Karpas-422 (cell line): ENCODE results near the gene ZDHHC11. TPM values are rescaled to one million over a fixed set of nuclear protein-coding genes. Genes with fewer than 3 reads are reported as not detected.

Source experiments
- DNase-seq: peaks from one replicate; pipeline ENCODE4 v3.0.0-alpha.2; 2015
- H2AFZ ChIP-seq: fragments of 200-600 bp; sonication (generic); 2 replicates; pipeline ENCODE4 v1.6.1; 2014; ENCODE audit warnings: antibody characterized with exemption, low read length, mixed read lengths
- H3K27ac ChIP-seq: fragments of 200-600 bp; sonication (generic); 2 replicates; pipeline ENCODE4 v1.5.1; 2014; ENCODE audit warnings: mild to moderate bottlenecking, low read length, moderate library complexity
- H3K27me3 ChIP-seq: fragments of 200-600 bp; sonication (generic); 2 replicates; pipeline ENCODE4 v1.6.1; 2014; ENCODE audit warnings: low read length, mixed read lengths
- H3K36me3 ChIP-seq: fragments of 200-600 bp; sonication (generic); 2 replicates; pipeline ENCODE4 v1.6.1; 2014; ENCODE audit warnings: low read length, mixed read lengths; ENCODE audit not compliant: insufficient read depth
- H3K4me1 ChIP-seq: fragments of 200-600 bp; sonication (generic); 2 replicates; pipeline ENCODE4 v1.6.1; 2014; ENCODE audit warnings: mild to moderate bottlenecking, low read length, mixed read lengths
- H3K4me2 ChIP-seq: fragments of 200-600 bp; sonication (generic); 2 replicates; pipeline ENCODE4 v1.6.1; 2014; ENCODE audit warnings: low read length, low read depth, mild to moderate bottlenecking; ENCODE audit not compliant: poor library complexity, severe bottlenecking
- H3K4me3 ChIP-seq: fragments of 200-600 bp; sonication (generic); 2 replicates; pipeline ENCODE4 v1.5.1; 2014; ENCODE audit warnings: mild to moderate bottlenecking, antibody characterized with exemption, low read length, mixed read lengths
- H3K79me2 ChIP-seq: fragments of 200-600 bp; sonication (generic); 2 replicates; pipeline ENCODE4 v1.6.1; 2014; ENCODE audit warnings: mild to moderate bottlenecking, low read length, mixed read lengths
- H3K9ac ChIP-seq: fragments of 200-600 bp; sonication (generic); 2 replicates; pipeline ENCODE4 v1.6.0; 2014; ENCODE audit warnings: low read length
- H3K9me2 ChIP-seq: fragments of 200-600 bp; sonication (generic), shearing (Covaris generic); replicated peaks from 2 replicates; pipeline ENCODE4 v1.6.0; 2014; ENCODE audit warnings: mild to moderate bottlenecking, low read length, moderate library complexity; ENCODE audit not compliant: insufficient read depth
- H3K9me3 ChIP-seq: fragments of 300-700, 200-600 bp; sonication (generic); 2 replicates; pipeline ENCODE4 v1.6.1; 2014; ENCODE audit warnings: low read length, mixed read lengths
- H4K20me1 ChIP-seq: fragments of 200-600 bp; sonication (generic); 2 replicates; pipeline ENCODE4 v1.6.1; 2014; ENCODE audit warnings: mild to moderate bottlenecking, antibody characterized with exemption, low read length, low read depth; ENCODE audit not compliant: insufficient read depth
- total RNA-seq: library from RNA; depleted of rRNA; stranded (reverse); fragments of >200 nt; shearing (Covaris generic); gene quantifications from 2 replicates; pipeline ENCODE4 v1.2.3, GENCODE V29; 2014; ENCODE audit warnings: low replicate concordance

Gene ZDHHC11
- total RNA-seq, 1 experiment from 2014 or later, result 10.8 TPM

GRCh38 chr5:760363-761058 is 90.3 kb downstream of the ZDHHC11 start:
- no peak overlapping the region for H2AFZ ChIP-seq
- peaks cover 10% of the 10 kb centered on the region for H3K4me1 ChIP-seq
- H4K20me1 ChIP-seq, result no peaks in the 10 kb centered on the region
- H3K9me2 ChIP-seq, result no peaks in the 10 kb centered on the region
- H3K9ac ChIP-seq, result no peak overlapping the region
- H3K27ac ChIP-seq, result no peak overlapping the region
- no peaks in the 10 kb centered on the region for H3K79me2 ChIP-seq
- H3K9me3 ChIP-seq, result no peaks in the 10 kb centered on the region
- no peaks in the 10 kb centered on the region for H3K27me3 ChIP-seq
- no peak overlapping the region for H3K4me3 ChIP-seq
- H3K4me2 ChIP-seq, result no peak overlapping the region
- DNase-seq, result no peak
- no peaks in the 10 kb centered on the region for H3K36me3 ChIP-seq

- no peaks in the 10 kb centered on the region for H3K36me3 ChIP-seq
- no peaks in the 10 kb centered on the region for H3K79me2 ChIP-seq
- no peaks in the 10 kb centered on the region for H4K20me1 ChIP-seq
- H3K9ac ChIP-seq, result no peak overlapping the region
- no peak for DNase-seq
- H3K4me2 ChIP-seq, result no peak overlapping the region
- no peaks in the 10 kb centered on the region for H3K9me2 ChIP-seq
- no peak overlapping the region for H3K27ac ChIP-seq
- no peak overlapping the region for H2AFZ ChIP-seq
- no peaks in the 10 kb centered on the region for H3K27me3 ChIP-seq
- H3K9me3 ChIP-seq, result no peaks in the 10 kb centered on the region
- H3K4me1 ChIP-seq, result peaks cover 10% of the 10 kb centered on the region
- H3K4me3 ChIP-seq, result no peak overlapping the region
These were observed 90.9 kb downstream of the ZDHHC11 start for GRCh38 chr5:759781-760362.

- H3K4me2 ChIP-seq, result no peak overlapping the region
- H3K27me3 ChIP-seq, result no peaks in the 10 kb centered on the region
- no peaks in the 10 kb centered on the region for H3K79me2 ChIP-seq
- H3K9me3 ChIP-seq, result no peaks in the 10 kb centered on the region
- H3K4me1 ChIP-seq, result peaks cover 10% of the 10 kb centered on the region
- no peaks in the 10 kb centered on the region for H3K9me2 ChIP-seq
- no peaks in the 10 kb centered on the region for H4K20me1 ChIP-seq
- no peak for DNase-seq
- H3K9ac ChIP-seq, result no peak overlapping the region
- no peaks in the 10 kb centered on the region for H3K36me3 ChIP-seq
- no peak overlapping the region for H3K27ac ChIP-seq
- H3K4me3 ChIP-seq, result no peak overlapping the region
- no peak overlapping the region for H2AFZ ChIP-seq
These were observed 91.6 kb downstream of the ZDHHC11 start for GRCh38 chr5:759111-759751.

DNA sequence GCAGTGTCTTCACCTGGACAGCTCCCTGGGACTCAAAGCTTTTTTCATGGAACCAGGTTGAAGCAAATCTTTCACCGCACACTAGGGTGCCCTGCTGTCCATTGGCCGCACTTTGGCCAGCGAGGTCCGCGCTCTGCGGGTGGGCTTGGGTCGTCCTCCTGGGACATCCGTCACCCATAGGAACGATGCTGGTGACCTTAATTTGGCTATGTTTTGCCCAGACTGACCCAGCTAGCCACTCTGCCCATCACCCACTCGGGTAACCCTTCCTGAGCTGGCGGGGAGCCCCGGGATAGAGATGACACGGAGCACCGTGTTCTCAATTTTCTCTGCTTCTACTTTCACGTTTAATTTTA is 92.1 kb downstream of the ZDHHC11 start:
- DNase-seq, result no peak
- Histone ChIP-seq H3K9me3 (no peaks in the 10 kb centered on the region), H3K27me3 (no peaks in the 10 kb centered on the region), H3K4me3 (no peak overlapping the region), H4K20me1 (no peaks in the 10 kb centered on the region), H3K36me3 (no peaks in the 10 kb centered on the region), H3K9me2 (no peaks in the 10 kb centered on the region), H3K9ac (no peak overlapping the region), H3K79me2 (no peaks in the 10 kb centered on the region), H3K4me1 (peaks cover 10% of the 10 kb centered on the region), H2AFZ (no peak overlapping the region), H3K27ac (no peak overlapping the region), H3K4me2 (no peak overlapping the region)

GRCh38 chr5:757931-758697 is 92.7 kb downstream of the ZDHHC11 start:
- Histone ChIP-seq H3K4me3 (no peak overlapping the region), H4K20me1 (no peaks in the 10 kb centered on the region), H3K9me3 (no peaks in the 10 kb centered on the region), H3K9me2 (no peaks in the 10 kb centered on the region), H3K9ac (no peak overlapping the region), H3K4me2 (no peak overlapping the region), H3K4me1 (peaks cover 10% of the 10 kb centered on the region), H2AFZ (no peak overlapping the region), H3K36me3 (no peaks in the 10 kb centered on the region), H3K27me3 (no peaks in the 10 kb centered on the region), H3K79me2 (no peaks in the 10 kb centered on the region), H3K27ac (no peak overlapping the region)
- peak; percentile 28 for DNase-seq

- H4K20me1 ChIP-seq, result no peaks in the 10 kb centered on the region
- peak; percentile 29 for DNase-seq
- H3K4me2 ChIP-seq, result no peak overlapping the region
- no peak overlapping the region for H3K27ac ChIP-seq
- H3K79me2 ChIP-seq, result no peaks in the 10 kb centered on the region
- H3K4me3 ChIP-seq, result no peak overlapping the region
- no peaks in the 10 kb centered on the region for H3K27me3 ChIP-seq
- H2AFZ ChIP-seq, result no peak overlapping the region
- H3K9ac ChIP-seq, result no peak overlapping the region
- peaks cover 5% of the 10 kb centered on the region for H3K4me1 ChIP-seq
- no peaks in the 10 kb centered on the region for H3K36me3 ChIP-seq
- no peaks in the 10 kb centered on the region for H3K9me2 ChIP-seq
- H3K9me3 ChIP-seq, result no peaks in the 10 kb centered on the region
These were observed 93.3 kb downstream of the ZDHHC11 start for GRCh38 chr5:757346-757930.

GRCh38 chr5:756865-757345 is 93.9 kb downstream of the ZDHHC11 start:
- no peaks in the 10 kb centered on the region for H3K9me2 ChIP-seq
- no peak overlapping the region for H3K4me3 ChIP-seq
- H3K9me3 ChIP-seq, result no peaks in the 10 kb centered on the region
- H3K27me3 ChIP-seq, result no peaks in the 10 kb centered on the region
- H3K9ac ChIP-seq, result no peak overlapping the region
- peak; percentile 41 for DNase-seq
- H3K4me1 ChIP-seq, result peaks cover under 1% of the 10 kb centered on the region
- H2AFZ ChIP-seq, result no peak overlapping the region
- no peaks in the 10 kb centered on the region for H3K79me2 ChIP-seq
- H3K4me2 ChIP-seq, result no peak overlapping the region
- no peaks in the 10 kb centered on the region for H3K36me3 ChIP-seq
- no peak overlapping the region for H3K27ac ChIP-seq
- H4K20me1 ChIP-seq, result no peaks in the 10 kb centered on the region

DNA sequence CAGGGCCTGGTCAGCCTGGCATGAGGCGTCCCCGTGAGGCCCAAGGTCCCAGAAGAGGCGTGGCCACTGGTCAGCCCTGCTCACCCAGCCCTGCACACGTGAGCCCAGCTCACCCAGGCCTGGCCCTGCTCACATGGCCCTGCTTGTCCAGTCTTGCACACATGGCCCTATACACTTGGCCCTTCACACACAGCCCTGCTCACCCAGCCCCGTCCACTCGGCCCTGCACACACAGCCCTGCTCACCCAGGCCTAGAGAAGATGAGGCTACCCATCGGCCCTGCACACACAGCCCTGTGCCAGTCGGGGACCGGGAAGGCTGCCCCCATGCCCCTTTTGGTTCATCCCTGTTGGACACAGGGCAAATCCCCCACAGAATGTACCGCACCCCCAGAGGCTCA is 94.6 kb downstream of the ZDHHC11 start:
- no peaks in the 10 kb centered on the region for H3K79me2 ChIP-seq
- H3K36me3 ChIP-seq, result no peaks in the 10 kb centered on the region
- H2AFZ ChIP-seq, result no peak overlapping the region
- H3K27me3 ChIP-seq, result no peaks in the 10 kb centered on the region
- H4K20me1 ChIP-seq, result no peaks in the 10 kb centered on the region
- no peaks in the 10 kb centered on the region for H3K4me1 ChIP-seq
- H3K9ac ChIP-seq, result no peak overlapping the region
- no peaks in the 10 kb centered on the region for H3K9me2 ChIP-seq
- no peaks in the 10 kb centered on the region for H3K9me3 ChIP-seq
- no peak overlapping the region for H3K4me3 ChIP-seq
- no peak overlapping the region for H3K27ac ChIP-seq
- DNase-seq, result peak; percentile 15
- H3K4me2 ChIP-seq, result no peak overlapping the region
